CD4-positive, alpha-beta T cell treated with Interleukin-6 for 4 hours (primary cell): Measurements from ENCODE around the gene BACH2.
"Not testable (repeated sequence)": the region's sequence is repeated elsewhere in the genome, so short reads cannot be mapped to it uniquely, and the experiment has no call there.

Experiments
- DNase-seq: peaks from one replicate; pipeline ENCODE4 v3.0.0-alpha.2; 2020; ENCODE audit warnings: mixed read lengths

The BACH2 gene

GRCh38 chr6:90298459-90299053 is 1.9 kb upstream of the BACH2 start:
- DNase-seq, result no peak

GRCh38 chr6:90297867-90298381 is 1.3 kb upstream of the BACH2 start:
- no peak for DNase-seq

- DNase-seq, result no peak
Measured at GRCh38 chr6:90297115-90297866, 648 bp upstream of the BACH2 start.

GRCh38 chr6:90295854-90296340 is 746 bp downstream of the BACH2 start:
- peak; percentile 72 for DNase-seq

- DNase-seq, result peak; percentile 73
Measured at GRCh38 chr6:90294989-90295853, 1.4 kb downstream of the BACH2 start.

GRCh38 chr6:90294614-90294988 is 2.0 kb downstream of the BACH2 start:
- peak; percentile 64 for DNase-seq

- no peak for DNase-seq
Measured at GRCh38 chr6:90294008-90294511, 2.6 kb downstream of the BACH2 start.

GRCh38 chr6:90293319-90293953 is 3.2 kb downstream of the BACH2 start:
- DNase-seq, result no peak

- DNase-seq, result no peak
Measured at GRCh38 chr6:90291565-90291964, 5.1 kb downstream of the BACH2 start.

- no peak for DNase-seq
Measured at GRCh38 chr6:90290811-90291420, 5.7 kb downstream of the BACH2 start.

GRCh38 chr6:90289902-90290301 is 6.7 kb downstream of the BACH2 start:
- no peak for DNase-seq

- DNase-seq, result no peak
Measured at GRCh38 chr6:90288404-90288803, 8.2 kb downstream of the BACH2 start.

- DNase-seq, result peak; percentile 61
Measured at GRCh38 chr6:90286884-90287488, 9.7 kb downstream of the BACH2 start.

- peak; percentile 49 for DNase-seq
Measured at GRCh38 chr6:90285611-90286381, 10.8 kb downstream of the BACH2 start.

- DNase-seq, result no peak
Measured at GRCh38 chr6:90285042-90285481, 11.6 kb downstream of the BACH2 start.

GRCh38 chr6:90284236-90285041 is 12.2 kb downstream of the BACH2 start:
- DNase-seq, result peak; percentile 31

GRCh38 chr6:90282265-90282664 is 14.4 kb downstream of the BACH2 start:
- DNase-seq, result not testable (repeated sequence)

- DNase-seq, result no peak
Measured at GRCh38 chr6:90278129-90278528, 18.5 kb downstream of the BACH2 start.

GRCh38 chr6:90277302-90278011 is 19.2 kb downstream of the BACH2 start:
- DNase-seq, result no peak
